Measurements from ENCODE around the gene PIGQ.

Gene PIGQ

DNA sequence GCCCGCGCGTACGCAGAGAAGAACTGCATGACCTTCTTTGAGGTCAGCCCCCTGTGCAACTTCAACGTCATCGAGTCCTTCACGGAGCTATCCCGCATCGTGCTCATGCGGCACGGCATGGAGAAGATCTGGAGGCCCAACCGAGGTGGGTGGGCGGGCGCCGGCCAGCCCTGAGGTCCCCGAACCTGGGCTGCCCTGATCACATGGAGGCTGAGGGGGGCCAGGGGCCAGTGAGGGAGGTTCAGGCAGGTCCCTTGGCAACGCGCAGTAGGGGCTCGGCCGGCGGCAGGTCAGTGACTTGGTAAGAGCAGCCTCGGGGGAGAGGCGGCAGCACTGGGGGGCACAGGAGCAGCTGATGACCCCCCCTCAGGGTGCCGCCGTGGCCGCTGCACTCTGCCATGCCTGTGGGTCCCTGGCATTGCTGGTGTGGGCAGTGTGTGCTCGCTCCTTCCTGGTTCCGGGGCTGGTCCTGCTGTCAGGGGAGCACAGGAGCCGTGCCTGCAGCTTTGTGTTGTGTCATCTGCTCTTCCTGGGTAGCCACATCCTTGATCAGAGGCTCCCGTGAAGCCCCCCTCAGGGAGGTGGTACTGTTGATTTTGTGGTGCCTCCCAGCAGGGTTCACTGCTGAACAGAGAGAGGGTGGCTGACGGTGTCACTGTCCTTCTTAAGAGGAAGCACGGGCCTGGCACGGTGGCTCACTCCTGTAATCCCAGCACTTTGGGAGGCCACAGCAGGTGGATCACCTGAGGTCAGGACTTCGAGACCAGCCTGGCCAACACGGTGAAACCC lies 56.4 kb downstream of the PIGQ start:
- DNase-seq (ENCODE audit: low read depth in 3 of 3, low spot score in 1 of 3) = no peak

GRCh38 chr16:626787-627453 lies 57.2 kb downstream of the PIGQ start:
- no peak for DNase-seq (ENCODE audit: low read depth in 3 of 3, low spot score in 1 of 3)

DNA sequence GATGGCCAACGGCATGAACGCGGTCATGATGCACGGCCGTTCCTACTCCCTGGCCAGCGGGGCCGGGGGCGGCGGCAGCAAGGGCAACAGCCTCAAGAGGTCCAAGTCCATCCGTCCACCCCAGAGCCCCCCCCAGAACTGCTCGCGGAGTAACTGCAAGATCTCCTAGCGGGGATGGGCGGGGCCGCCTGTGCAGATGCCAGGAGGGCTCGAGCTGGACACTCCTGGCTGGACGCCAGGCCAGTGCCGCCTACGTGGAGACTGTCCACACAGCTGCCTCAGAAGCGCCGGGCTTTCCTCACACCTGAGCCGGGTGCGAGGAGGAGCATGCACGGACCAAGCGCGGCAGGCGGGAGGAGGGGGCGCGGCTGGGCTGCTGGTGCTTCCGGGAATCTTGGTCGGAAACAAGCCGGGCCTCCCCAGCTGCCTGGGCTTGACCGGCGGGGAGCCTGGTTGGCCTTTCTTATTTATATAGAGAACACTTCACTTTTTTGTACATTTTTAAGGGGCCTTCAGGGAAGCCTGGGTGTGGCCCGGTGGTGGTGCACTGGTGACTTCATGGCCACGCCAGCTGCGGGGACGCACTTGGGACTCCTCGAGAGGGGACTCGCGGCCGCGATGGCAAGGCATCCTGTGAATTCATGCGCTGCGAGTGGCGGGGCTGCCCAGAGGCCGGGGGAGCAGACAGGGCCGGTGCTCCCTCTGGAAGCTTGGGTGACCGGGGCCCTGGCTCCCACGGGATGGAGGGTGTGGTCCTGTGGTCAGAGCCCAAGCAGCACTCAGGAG lies 57.9 kb downstream of the PIGQ start:
- DNase-seq (ENCODE audit: low read depth in 3 of 3, low spot score in 1 of 3) = no peak

- no peak for DNase-seq (ENCODE audit: low read depth in 3 of 3, low spot score in 1 of 3)
These were observed 58.7 kb downstream of the PIGQ start for GRCh38 chr16:628321-629061.

GRCh38 chr16:629185-629832 lies 59.5 kb downstream of the PIGQ start:
- no peak for DNase-seq (ENCODE audit: low read depth in 3 of 3, low spot score in 1 of 3)

DNA sequence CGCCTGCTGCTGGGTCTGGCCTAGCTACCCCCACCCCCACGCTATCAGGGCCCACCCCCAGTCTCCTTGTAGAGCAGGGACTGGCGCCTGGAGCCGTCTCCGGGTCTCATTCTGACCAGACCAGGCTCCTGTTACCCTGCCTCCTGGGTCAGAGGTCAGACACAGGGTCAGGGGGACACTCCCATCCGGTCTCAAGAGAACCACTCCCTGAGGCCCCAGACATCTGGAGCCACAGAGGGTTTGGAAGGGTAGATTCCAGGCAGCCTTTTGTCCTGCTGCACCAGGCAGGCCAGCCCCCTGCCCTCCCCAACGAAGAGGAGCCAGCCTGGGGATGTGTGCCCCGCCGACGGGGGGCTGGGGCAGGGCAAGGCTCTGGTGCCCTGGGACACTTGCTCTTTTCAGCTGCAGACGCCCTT lies 60.1 kb downstream of the PIGQ start:
- no peak for DNase-seq (ENCODE audit: low read depth in 3 of 3, low spot score in 1 of 3)

DNA sequence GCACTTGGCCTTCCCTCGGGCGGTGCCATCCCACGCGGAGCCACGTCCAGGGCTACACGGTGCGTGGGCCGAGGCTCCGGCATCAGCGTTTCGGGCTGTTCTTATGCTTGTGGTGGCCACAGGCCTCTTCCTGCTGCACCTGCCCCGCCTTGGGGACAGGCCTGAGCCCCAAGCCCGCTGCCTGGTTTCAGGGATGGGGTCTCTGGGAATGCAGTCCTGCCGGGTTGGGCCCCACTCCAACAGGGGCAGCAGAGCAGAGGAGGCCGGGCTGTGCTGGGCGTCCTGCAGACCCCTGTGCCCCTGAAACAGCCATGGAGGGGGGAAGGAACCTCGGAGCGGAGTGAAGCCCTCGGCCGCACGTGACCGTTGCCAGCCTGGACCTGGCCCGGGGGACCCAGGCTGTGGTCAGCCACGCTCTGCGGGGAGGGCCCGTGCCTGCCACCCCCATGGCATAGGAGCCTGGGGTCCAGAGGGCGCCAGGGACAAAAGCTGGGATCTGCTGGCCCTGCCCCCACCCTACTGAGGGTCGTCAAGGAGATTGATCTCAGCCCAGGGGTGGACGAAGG lies 60.6 kb downstream of the PIGQ start:
- DNase-seq (ENCODE audit: low read depth in 3 of 3, low spot score in 1 of 3) = no peak

DNA sequence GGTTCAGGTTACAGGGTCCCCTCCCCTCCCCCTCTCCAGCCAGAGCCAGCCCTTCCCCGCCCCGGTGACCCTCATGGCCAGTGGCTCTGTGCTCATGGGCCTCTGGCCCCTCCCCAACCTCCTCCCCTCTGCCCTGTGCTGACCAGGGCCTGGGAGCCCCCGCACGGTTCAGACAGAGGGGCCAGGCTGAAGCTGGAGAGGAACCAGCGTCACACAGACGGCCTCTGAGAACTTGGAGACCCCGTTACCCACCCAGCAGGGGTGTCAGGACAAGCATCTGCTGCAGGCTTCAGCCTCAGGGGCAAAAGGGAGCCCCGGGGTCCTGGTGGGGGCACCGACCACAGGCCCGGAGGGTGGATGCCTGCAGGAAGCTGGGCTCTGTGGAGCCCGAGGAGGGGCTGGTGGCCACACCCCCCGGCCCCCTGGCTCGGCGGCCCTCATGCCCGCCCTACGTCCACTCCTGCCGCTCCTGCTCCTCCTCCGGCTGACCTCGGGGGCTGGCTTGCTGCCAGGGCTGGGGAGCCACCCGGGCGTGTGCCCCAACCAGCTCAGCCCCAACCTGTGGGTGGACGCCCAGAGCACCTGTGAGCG lies 61.1 kb downstream of the PIGQ start, which contains the start of gene WFIKKN1:
TSS of gene WFIKKN1 (plus strand) at position 171 of the 591 bp plus-strand sequence. CDS start at position 440, 269 bp downstream.
- no peak for DNase-seq (ENCODE audit: low read depth in 3 of 3, low spot score in 1 of 3)

DNA sequence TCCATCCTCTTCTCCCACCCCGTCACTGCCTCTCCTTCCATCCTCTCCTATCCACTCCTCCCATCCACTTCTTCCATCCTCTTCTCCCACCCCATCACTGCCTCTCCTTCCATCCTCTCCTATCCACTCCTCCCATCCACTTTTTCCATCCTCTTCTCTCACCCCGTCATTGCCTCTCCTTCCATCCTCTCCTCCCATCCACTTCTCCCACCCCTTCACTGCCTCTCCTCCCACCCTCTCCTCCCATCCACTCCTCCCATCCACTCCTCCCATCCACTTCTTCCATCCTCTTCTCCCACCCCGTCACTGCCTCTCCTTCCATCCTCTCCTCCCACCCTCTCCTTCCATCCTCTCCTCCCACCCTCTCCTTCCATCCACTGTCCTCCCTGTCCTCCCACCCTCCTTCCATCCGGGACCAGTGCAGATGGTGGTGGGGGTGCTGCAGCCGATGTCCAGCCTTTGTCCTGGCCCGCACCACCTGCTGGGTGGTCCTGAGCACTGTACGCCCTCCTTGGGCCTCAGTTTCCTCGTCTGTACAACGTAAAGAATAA lies 62.1 kb downstream of the PIGQ start:
- DNase-seq (ENCODE audit: low read depth in 3 of 3, low spot score in 1 of 3) = no peak

- no peak for DNase-seq (ENCODE audit: low read depth in 3 of 3, low spot score in 1 of 3)
These were observed 62.9 kb downstream of the PIGQ start for GRCh38 chr16:632486-633335.

GRCh38 chr16:633336-634050 lies 63.7 kb downstream of the PIGQ start:
- no peak for DNase-seq (ENCODE audit: low read depth in 3 of 3, low spot score in 1 of 3)
